IMR-90 (cell line): ENCODE results near the gene CSTA. TPM values are rescaled to one million over a fixed set of nuclear protein-coding genes. Genes with fewer than 3 reads are reported as not detected.
A peak's percentile ranks its signal among the peaks of the same experiment; 100 is the strongest.

ENCODE experiments used
- ATAC-seq: fragments of 200-7000 bp; cut with Tn5 transposase; 2 replicates; pipeline ENCODE4 v1.9.1; 2020; ENCODE audit warnings: low read depth, mild to moderate bottlenecking, moderate library complexity
- BruUV-seq: library from RNA; stranded (reverse); fragments of 400-500 nt; replicated peaks from 2 replicates; lab custom pipeline; 2021; lab: Mats Ljungman, UMichigan
- CTCF ChIA-PET: fragments of 300-600 bp; formaldehyde crosslinking; extraction: SDS; loops from one replicate; lab custom pipeline; 2021; ENCODE audit warnings: antibody characterized with exemption; lab: Yijun Ruan, JAX
- POLR2A ChIA-PET: fragments of 300-600 bp; sonication (Branson Sonifier 250); formaldehyde crosslinking; loops from one replicate; lab custom pipeline; 2022; ENCODE audit warnings: antibody characterized with exemption; ENCODE audit not compliant: unreplicated experiment; lab: Charles Lee
- DNase-seq: peaks from one replicate; pipeline ENCODE4 v3.0.0; 2013
- H2AFZ ChIP-seq: replicated peaks from 2 replicates; pipeline ENCODE3; 2013; ENCODE audit warnings: low read length, mild to moderate bottlenecking; ENCODE audit not compliant: poor library complexity
- H2AK5ac ChIP-seq: 2 replicates; pipeline ENCODE4 v1.6.1; 2013; ENCODE audit warnings: low read depth, low read length, inconsistent platforms
- H2AK9ac ChIP-seq: replicated peaks from 2 replicates; pipeline ENCODE3; 2013; ENCODE audit warnings: mild to moderate bottlenecking, low read depth, low read length, moderate library complexity; ENCODE audit not compliant: poor library complexity
- H2BK120ac ChIP-seq: 2 replicates; pipeline ENCODE4 v1.6.1; 2013; ENCODE audit warnings: low read depth, low read length, inconsistent platforms
- H2BK15ac ChIP-seq: 3 replicates; pipeline ENCODE4 v1.6.1; 2013; ENCODE audit warnings: low read depth, low read length, inconsistent platforms
- H2BK20ac ChIP-seq: 2 replicates; pipeline ENCODE4 v1.6.1; 2013; ENCODE audit warnings: low read depth, mild to moderate bottlenecking, inconsistent platforms, low read length, moderate library complexity
- H2BK5ac ChIP-seq: 2 replicates; pipeline ENCODE4 v1.6.1; 2013; ENCODE audit warnings: mild to moderate bottlenecking, low read depth, low read length, inconsistent platforms; ENCODE audit not compliant: poor library complexity, severe bottlenecking
- H3K14ac ChIP-seq: replicated peaks from 2 replicates; pipeline ENCODE4 v1.6.1; 2013; ENCODE audit warnings: low read depth, low read length, inconsistent platforms
- H3K18ac ChIP-seq: 2 replicates; pipeline ENCODE4 v1.6.1; 2013; ENCODE audit warnings: low read depth, low read length, control low read depth
- H3K23ac ChIP-seq: 2 replicates; pipeline ENCODE4 v1.6.1; 2013; ENCODE audit warnings: low read depth, low read length, inconsistent platforms
- H3K27ac ChIP-seq: 2 replicates; pipeline ENCODE4 v1.5.1; 2013; ENCODE audit warnings: mild to moderate bottlenecking, control low read depth, low read length; ENCODE audit not compliant: insufficient read depth
- H3K27me3 ChIP-seq: 2 replicates; pipeline ENCODE4 v1.6.1; 2013; ENCODE audit warnings: low read length; ENCODE audit not compliant: control insufficient read depth, insufficient read depth
- H3K36me3 ChIP-seq: 2 replicates; pipeline ENCODE4 v1.6.1; 2013; ENCODE audit warnings: low read length, mixed read lengths; ENCODE audit not compliant: control insufficient read depth, insufficient read depth
- H3K4ac ChIP-seq: 2 replicates; pipeline ENCODE4 v1.6.1; 2013; ENCODE audit warnings: low read depth, low read length, inconsistent platforms
- H3K4me1 ChIP-seq: 2 replicates; pipeline ENCODE4 v1.6.1; 2013; ENCODE audit warnings: low read length, mixed read lengths; ENCODE audit not compliant: control insufficient read depth, insufficient read depth
- H3K4me2 ChIP-seq: 2 replicates; pipeline ENCODE4 v1.6.1; 2013; ENCODE audit warnings: low read depth, mild to moderate bottlenecking, control low read depth, low read length, moderate library complexity
- H3K4me3 ChIP-seq: 2 replicates; pipeline ENCODE4 v1.5.1; 2013; ENCODE audit warnings: low read depth, mild to moderate bottlenecking, control low read depth, low read length, moderate library complexity; ENCODE audit not compliant: insufficient read depth
- H3K56ac ChIP-seq: 2 replicates; pipeline ENCODE4 v1.6.1; 2013; ENCODE audit warnings: low read length, inconsistent platforms; ENCODE audit not compliant: insufficient read depth; ENCODE audit errors: extremely low read depth
- H3K79me1 ChIP-seq, 2 experiments: 2 replicates each; pipeline ENCODE4 v1.6.1; 2013; ENCODE audit warnings: low read length in 2 of 2, inconsistent platforms in 1 of 2, low read depth in 1 of 2
- H3K9ac ChIP-seq: 2 replicates; pipeline ENCODE4 v1.6.1; 2013; ENCODE audit warnings: low read depth, low read length, control low read depth
- H3K9me1 ChIP-seq: 2 replicates; pipeline ENCODE4 v1.6.1; 2013; ENCODE audit warnings: low read length, inconsistent platforms; ENCODE audit not compliant: insufficient read depth
- H3K9me3 ChIP-seq: 2 replicates; pipeline ENCODE4 v1.6.1; 2013; ENCODE audit warnings: low read length; ENCODE audit not compliant: control insufficient read depth, insufficient read depth
- H4K20me1 ChIP-seq: 2 replicates; pipeline ENCODE4 v1.6.1; 2013; ENCODE audit warnings: low read length, inconsistent platforms; ENCODE audit not compliant: insufficient read depth
- H4K5ac ChIP-seq: 2 replicates; pipeline ENCODE4 v1.6.1; 2013; ENCODE audit warnings: mild to moderate bottlenecking, low read depth, low read length, control low read depth
- H4K8ac ChIP-seq, 2 experiments: 2 replicates each; pipeline ENCODE4 v1.6.1; 2013; ENCODE audit warnings: low read depth in 2 of 2, low read length in 2 of 2, control low read depth in 1 of 2, inconsistent platforms in 1 of 2
- H4K91ac ChIP-seq: 2 replicates; pipeline ENCODE4 v1.6.1; 2013; ENCODE audit warnings: low read depth, low read length, inconsistent platforms; ENCODE audit not compliant: insufficient read depth
- FOS ChIP-seq: fragments of 150-350 bp; IDR thresholded peaks from 2 replicates; pipeline ENCODE4 v1.6.1; 2016; ENCODE audit warnings: low read depth, low read length
- MAFK ChIP-seq: IDR thresholded peaks from 2 replicates; pipeline ENCODE4 v1.6.1; 2012; ENCODE audit warnings: low read depth, low read length, improper control_type of control experiment
- RFX5 ChIP-seq: IDR thresholded peaks from 2 replicates; pipeline ENCODE4 v1.8.0; 2012; ENCODE audit warnings: low read depth, mild to moderate bottlenecking, low read length, moderate library complexity
- WGBS, 2 experiments: methylation state at CpG; one replicate each; pipeline versions ENCODE4 v1.1.5 to v1.1.7; 2013; ENCODE audit warnings: missing lambda C conversion rate in 2 of 2; ENCODE audit not compliant: insufficient read length in 1 of 2; ENCODE audit errors: extremely low coverage in 2 of 2; 5-methylcytosine and 5-hydroxymethylcytosine counted together
- dilution Hi-C: fragments of 300-500 bp; cut with HindIII; formaldehyde crosslinking; loops from one replicate; pipeline ENCODE4 v1.14.3; 2018; ENCODE audit warnings: low sequenced_read_pairs; ENCODE audit not compliant: unreplicated experiment
- in situ Hi-C: fragments of 300-500 bp; cut with MboI; formaldehyde crosslinking; loops from 3 replicates; pipeline ENCODE4 v1.14.3; 2019; ENCODE audit warnings: low sequenced_read_pairs, inconsistent platforms, mixed read lengths
- intact Hi-C: fragments of 100-400 bp; cut with micrococcal nuclease; formaldehyde crosslinking; loops from 2 replicates; pipeline ENCODE4 v1.10.0; 2022
- polyA plus RNA-seq, 3 experiments: library from polyadenylated mRNA; depleted of rRNA; stranded (reverse); fragments of >200 nt; gene quantifications; 2 replicates each; pipeline ENCODE4 v1.2.3, GENCODE V29; 2012; ENCODE audit warnings: low replicate concordance in 1 of 3
- total RNA-seq: library from RNA; depleted of rRNA; stranded (reverse); fragments of >200 nt; gene quantifications from 2 replicates; pipeline ENCODE4 v1.2.3, GENCODE V29; 2012

CSTA gene
- total and polyA plus RNA-seq, 2 of the 4 experiments (the other 2 are of a cell fraction), result 0.17 TPM; not detected in 1

DNA sequence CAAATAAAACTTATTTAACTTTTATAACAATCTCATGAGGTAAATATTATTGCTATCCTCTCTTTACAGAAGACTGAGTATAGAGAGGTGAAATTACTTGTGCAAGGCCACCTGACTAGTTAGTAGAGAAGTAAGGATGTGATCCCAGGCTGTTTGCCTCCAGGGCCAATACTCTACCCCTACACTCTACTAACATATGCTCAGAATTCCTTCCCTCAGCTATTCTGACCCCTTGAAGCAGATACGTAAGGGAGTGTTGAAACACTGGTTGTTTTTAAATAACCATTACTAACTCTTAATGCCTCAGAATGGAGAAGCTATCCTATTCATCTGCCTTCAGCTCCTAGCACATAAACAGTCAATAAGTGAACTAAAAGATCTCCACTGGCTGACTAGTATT lies 24.1 kb downstream of the CSTA start:
- Histone ChIP-seq H4K20me1 (no peaks in the 10 kb centered on the region), H3K4ac (no peak overlapping the region), H2BK20ac (no peak overlapping the region), H3K27ac (no peak overlapping the region), H3K79me1 (no peaks in the 10 kb centered on the region), H3K23ac (no peak overlapping the region), H4K5ac (no peak overlapping the region), H2BK5ac (no peak overlapping the region), H3K9me3 (no peaks in the 10 kb centered on the region), H3K4me1 (peaks cover 3% of the 10 kb centered on the region), H4K8ac (no peak overlapping the region), H3K36me3 (no peaks in the 10 kb centered on the region), H3K4me3 (no peak overlapping the region), H2BK15ac (no peak overlapping the region), H3K27me3 (no peaks in the 10 kb centered on the region), H3K14ac (no peak overlapping the region), H3K9ac (no peak overlapping the region), H3K18ac (no peak overlapping the region), H3K4me2 (no peak overlapping the region), H4K91ac (no peak overlapping the region), H2AFZ (no peak overlapping the region), H3K9me1 (no peaks in the 10 kb centered on the region), H2BK120ac (no peak overlapping the region), H3K56ac (no peak overlapping the region), H2AK9ac (no peak overlapping the region), H2AK5ac (no peak overlapping the region)
- TF ChIP-seq FOS (no peak), MAFK (no peak), RFX5 (no peak)
- in situ Hi-C loops (no loop called here), dilution Hi-C loops (no loop called here), intact Hi-C loops (no loop called here)
- ChIA-PET POLR2A (no interaction called here), CTCF (interaction anchor here (0.6 to 1.6 kb wide), 2 partner anchors 10 to 229 kb away, joined by 3 read pairs; no protein-coding TSS in a partner anchor)
- ATAC-seq, result no peak
- peak; percentile 1 for DNase-seq
- BruUV-seq, result no TSS peak
- no CpG with 5 or more reads among the region's 1 CpG for WGBS, 2 experiments
